ENCODE results near the gene SIX3. TPM values are rescaled to one million over a fixed set of nuclear protein-coding genes. Genes with fewer than 3 reads are reported as not detected.

The SIX3 gene
- total and polyA plus RNA-seq, 2 of the 4 experiments (the other 2 are of a cell fraction) = not detected

GRCh38 chr2:44960871-44961270, 19.4 kb downstream of the SIX3 start:
- Histone ChIP-seq H2AK9ac (replicated peaks; ENCODE audit: low read depth, low read length, poor library complexity) (no peak overlapping the region), H3K36me3 (ENCODE audit: control insufficient read depth, insufficient read depth, low read length) (no peaks in the 10 kb centered on the region), H2AK5ac (ENCODE audit: low read depth, low read length) (no peak overlapping the region), H4K20me1 (ENCODE audit: insufficient read depth, low read length) (peaks cover 5% of the 10 kb centered on the region), H2AFZ (replicated peaks; ENCODE audit: low read length, poor library complexity) (no peak overlapping the region), H3K4me3 (ENCODE audit: insufficient read depth, low read depth, low read length) (no peak overlapping the region), H3K4me2 (ENCODE audit: low read depth, low read length) (no peak overlapping the region), H2BK20ac (ENCODE audit: low read depth, low read length) (no peak overlapping the region), H3K14ac (replicated peaks; ENCODE audit: low read depth, low read length) (no peak overlapping the region), H3K56ac (ENCODE audit: extremely low read depth, insufficient read depth, low read length) (no peak overlapping the region), H3K9ac (ENCODE audit: low read depth, low read length) (no peak overlapping the region), H4K91ac (ENCODE audit: insufficient read depth, low read depth, low read length) (no peak overlapping the region), H3K27me3 (ENCODE audit: control insufficient read depth, insufficient read depth, low read length) (peaks cover 34% of the 10 kb centered on the region), H3K23ac (ENCODE audit: low read depth, low read length) (no peak overlapping the region), H3K9me3 (ENCODE audit: control insufficient read depth, insufficient read depth, low read length) (no peaks in the 10 kb centered on the region), H2BK120ac (ENCODE audit: low read depth, low read length) (no peak overlapping the region), H3K9me1 (ENCODE audit: insufficient read depth, low read length) (peaks cover 6% of the 10 kb centered on the region; the same call in 1 of the 2 replicates), H3K4me1 (ENCODE audit: control insufficient read depth, insufficient read depth, low read length) (no peaks in the 10 kb centered on the region), H3K27ac (ENCODE audit: insufficient read depth, low read length) (no peak overlapping the region), H2BK5ac (ENCODE audit: low read depth, low read length, poor library complexity, severe bottlenecking) (no peak overlapping the region), H3K18ac (ENCODE audit: low read depth, low read length) (no peak overlapping the region), H4K8ac (ENCODE audit: low read depth in 2 of 2, low read length in 2 of 2) (no peak overlapping the region), H3K4ac (ENCODE audit: low read depth, low read length) (no peak overlapping the region), H2BK15ac (ENCODE audit: low read depth, low read length) (no peak overlapping the region), H4K5ac (ENCODE audit: low read depth, low read length) (no peak overlapping the region), H3K79me1 (ENCODE audit: low read depth in 1 of 2, low read length in 2 of 2) (no peaks in the 10 kb centered on the region)
- CTCF ChIA-PET = no interaction called here
- BruUV-seq (replicated peaks) = no TSS peak
- no peak for ATAC-seq (ENCODE audit: low read depth)
- in situ Hi-C loops (cut with MboI; ENCODE audit: low sequenced_read_pairs) = loop anchor here (10.0 to 25.0 kb wide), 2 partner anchors 474 to 916 kb away; no protein-coding TSS in a partner anchor
- intact Hi-C loops (cut with micrococcal nuclease) = no loop called here
- DNase-seq = no peak
- TF ChIP-seq USF2 (IDR thresholded peaks at IDR 0.05; ENCODE audit: low read depth, low read length) (no peak), RCOR1 (IDR thresholded peaks at IDR 0.05; ENCODE audit: insufficient replicate concordance, low read length) (no peak), MAFK (IDR thresholded peaks at IDR 0.05; ENCODE audit: low read depth, low read length) (no peak)
- dilution Hi-C loops (cut with HindIII; ENCODE audit: low sequenced_read_pairs, unreplicated experiment) = no loop called here
- POLR2A ChIA-PET (ENCODE audit: unreplicated experiment) = no interaction called here
- WGBS, 2 experiments (ENCODE audit: extremely low coverage in 2 of 2, insufficient read length in 1 of 2) = no CpG with 5 or more reads among the region's 5 CpGs
